Measurements from ENCODE around the gene CXADR.
"Not testable (repeated sequence)": the region's sequence is repeated elsewhere in the genome, so short reads cannot be mapped to it uniquely, and the experiment has no call there.

Gene CXADR

DNA sequence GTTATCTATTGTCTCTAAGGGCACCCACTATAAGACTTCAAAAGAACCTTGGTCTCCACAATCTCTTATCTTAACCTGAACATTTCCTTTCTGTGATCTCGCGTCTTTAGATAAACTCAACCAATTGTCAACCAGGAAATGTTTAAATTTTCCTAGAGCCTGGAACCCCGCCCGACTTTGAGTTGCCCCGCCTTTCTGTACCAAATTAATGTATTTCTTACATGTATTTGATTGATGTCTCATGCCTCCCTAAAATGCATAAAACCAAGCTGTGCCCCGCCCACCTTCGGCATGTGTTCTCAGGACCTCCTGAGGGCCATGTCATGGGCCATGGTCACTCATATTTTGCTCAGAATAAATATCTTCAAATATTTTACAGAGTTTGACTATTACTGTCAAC lies 5.9 kb upstream of the CXADR start:
- DNase-seq, result no peak

DNA sequence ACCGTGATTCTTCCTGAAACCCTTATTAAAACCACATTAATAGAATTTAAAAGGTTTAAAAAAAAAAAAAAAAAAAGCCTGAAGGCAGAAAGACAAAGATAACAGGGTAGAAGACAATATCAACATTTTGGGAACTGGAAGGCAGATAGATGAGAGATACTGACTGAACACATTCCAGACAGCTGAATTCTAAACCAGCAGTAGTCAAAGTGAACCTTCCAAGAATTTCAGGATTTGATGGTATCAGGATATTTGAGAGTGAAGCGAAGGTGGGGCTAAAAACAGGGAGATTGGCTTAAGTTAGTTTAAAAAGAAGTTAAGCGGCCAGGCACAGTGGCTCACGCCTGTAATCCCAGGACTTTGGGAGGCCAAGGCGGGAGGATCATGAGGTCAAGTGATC lies 5.3 kb upstream of the CXADR start:
- no peak for DNase-seq

DNA sequence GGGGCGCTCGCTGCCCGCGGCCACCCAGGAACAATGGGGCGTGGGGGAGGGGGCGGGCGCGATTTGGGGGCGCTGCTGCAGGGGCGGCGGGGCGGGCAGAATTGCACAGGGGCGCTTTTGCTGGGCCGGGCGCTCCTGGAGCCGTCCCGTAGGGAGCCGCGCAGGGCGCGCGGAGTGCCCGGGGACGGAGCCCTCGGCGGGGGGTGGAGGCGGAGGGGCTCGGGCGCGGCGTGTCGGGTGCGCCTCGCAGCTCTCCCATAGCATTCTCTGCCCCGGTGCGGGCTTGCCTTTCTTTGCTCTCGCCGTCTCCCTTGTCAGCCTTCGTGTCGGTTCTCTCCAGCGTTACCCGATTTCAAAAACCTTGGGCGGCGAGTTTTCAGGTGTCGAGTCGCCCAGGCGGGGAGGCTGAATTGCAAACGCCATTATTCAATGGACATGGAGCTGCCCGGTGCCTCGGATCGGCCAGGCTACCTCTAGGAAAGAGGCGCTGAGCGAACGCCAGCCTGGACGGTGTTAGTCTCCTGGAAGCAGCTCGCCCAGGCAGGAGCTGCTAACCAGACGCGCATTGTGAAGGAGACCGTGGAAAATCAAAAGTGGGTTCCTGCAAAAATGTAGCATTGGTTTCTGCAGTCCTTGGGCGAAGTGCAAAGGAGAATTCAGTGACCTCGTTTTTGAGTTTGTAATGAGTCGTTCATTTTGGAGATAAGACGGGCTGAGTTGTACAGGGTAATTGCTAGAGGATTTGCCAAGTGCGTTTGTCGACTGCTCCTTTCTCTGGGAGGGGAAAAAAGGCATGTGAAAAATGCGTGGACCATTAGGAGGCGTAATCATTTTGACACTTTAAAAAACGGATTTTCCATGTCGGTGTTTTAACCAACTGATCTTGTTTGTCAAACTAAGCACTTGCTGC lies 626 bp downstream of the CXADR start:
- peak; percentile 14 to 15 for DNase-seq

DNA sequence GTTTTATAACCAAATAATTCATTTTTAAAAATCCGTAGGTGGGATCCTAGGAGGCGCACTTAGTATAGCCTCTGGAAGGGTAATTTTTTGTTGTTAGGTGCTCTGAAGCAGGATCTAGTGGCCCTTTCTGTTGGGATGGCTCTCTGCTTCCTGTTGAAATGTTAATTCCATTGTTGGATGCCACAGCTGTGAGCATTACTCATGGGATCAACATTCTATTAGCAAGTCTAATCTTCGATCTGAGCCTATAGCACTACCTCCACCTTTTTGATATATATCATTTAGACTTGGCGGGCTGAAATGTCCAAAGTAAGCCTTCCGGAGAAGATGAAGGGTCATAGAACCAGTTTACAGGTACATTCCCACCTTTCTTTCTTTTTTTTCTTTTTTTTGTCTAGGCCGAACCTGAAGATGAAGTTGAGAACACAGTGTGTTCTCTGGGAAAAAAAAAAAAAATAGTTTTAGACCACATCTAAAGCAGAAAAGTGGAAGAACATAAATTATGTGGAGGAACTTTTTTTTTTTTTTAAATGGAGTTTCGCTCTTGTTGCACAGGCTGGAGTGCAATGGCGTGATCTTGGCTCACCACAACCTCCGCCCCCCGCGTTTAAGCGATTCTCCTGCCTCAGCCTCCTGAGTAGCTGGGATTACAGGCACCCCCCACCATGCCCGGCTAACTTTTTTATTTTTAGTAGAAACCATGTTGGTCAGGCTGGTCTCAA lies 1.4 kb downstream of the CXADR start:
- DNase-seq, result no peak

DNA sequence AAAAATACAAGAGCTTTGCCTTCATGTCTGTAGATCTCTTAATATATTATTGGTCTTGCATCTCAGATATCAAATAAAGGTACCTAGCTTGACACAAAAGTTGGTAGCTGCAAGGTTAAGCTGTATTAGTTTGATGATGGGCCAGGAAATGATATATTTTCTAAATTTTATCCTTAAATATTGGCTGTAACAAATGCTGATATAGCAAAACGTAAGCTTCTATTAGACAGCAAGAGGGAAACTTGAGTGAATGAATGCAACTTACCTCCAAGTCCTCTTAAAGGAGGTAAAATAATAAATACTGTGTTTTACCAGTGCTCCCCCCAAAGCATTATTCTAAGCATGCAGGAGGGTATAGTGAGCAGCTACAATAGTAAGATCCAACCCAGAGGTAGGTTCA lies 4.2 kb downstream of the CXADR start:
- not testable (repeated sequence) for DNase-seq

DNA sequence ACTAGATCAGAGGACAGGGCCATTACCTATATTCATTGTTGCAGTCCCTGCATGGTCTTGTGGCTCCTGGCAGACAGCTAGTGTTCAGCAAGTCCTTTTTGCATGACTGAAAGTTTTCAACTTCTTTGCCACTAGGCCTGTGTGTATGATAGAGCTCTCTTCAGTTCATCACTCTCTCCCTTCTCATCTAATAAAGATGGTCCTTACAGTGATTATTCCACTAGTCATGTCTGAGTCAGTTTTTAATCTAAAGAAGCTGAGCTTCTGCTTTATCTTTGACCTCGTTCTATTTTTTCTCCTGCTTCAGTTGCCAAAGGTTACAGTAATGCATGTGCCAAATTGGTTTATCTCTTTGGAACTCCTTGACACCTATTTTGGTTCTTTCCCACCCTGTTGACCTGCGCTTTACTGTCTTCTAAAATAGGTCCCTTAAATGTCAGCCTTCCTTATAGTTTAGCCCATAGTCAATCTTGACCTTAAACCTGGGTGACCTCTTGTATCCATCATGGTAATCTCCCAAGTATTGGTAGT lies 6.4 kb downstream of the CXADR start:
- DNase-seq, result no peak

DNA sequence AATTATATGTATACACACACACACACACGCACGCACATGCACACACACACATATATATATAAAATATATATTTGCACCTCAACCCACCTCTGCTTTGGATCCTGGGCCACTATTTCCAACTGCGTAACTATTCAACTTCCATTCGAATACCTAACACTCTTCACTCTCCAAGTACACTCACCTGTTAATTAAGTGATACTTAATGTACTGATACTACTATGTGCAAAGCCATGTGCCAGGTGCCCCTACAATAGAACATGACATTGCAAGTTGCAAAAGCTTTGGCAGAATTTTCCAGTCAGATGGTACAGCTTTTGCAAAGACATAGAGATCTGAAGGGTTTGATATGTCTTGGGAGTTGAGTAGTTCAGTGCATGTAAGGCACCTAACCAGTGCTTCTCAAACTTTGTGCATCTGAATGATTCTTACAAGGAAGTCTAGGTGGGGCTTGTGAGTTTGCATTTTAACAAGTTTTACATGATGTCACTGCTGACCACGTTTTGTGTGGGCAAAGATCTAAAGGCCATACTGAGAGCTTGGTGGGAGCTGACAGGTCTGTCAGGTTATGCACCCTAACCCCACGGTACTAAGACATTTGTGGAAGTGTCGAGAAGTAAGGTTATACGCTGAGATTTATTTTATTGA lies 7.2 kb downstream of the CXADR start:
- DNase-seq, result no peak

DNA sequence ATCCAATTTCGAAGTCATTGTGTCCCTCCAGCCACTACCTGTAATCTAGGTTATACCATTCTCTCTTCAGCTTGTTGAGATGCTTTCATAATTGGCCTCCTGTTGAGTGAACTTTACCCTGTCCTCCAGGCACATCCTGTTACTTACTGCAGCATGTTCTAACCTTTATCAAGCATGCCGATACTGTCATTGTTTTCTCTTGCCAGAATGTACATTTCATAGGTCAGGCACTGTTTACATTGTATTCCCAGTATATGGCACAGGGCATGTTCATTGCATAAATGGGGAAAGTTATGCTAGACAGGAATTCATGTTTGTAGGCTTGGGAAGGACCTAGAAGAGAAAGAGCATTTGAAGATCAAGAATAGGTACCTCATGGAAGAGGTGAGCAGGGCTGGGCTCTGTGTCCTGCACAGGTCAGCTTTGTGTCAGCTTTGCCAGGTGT lies 10.2 kb downstream of the CXADR start:
- DNase-seq, result no peak

DNA sequence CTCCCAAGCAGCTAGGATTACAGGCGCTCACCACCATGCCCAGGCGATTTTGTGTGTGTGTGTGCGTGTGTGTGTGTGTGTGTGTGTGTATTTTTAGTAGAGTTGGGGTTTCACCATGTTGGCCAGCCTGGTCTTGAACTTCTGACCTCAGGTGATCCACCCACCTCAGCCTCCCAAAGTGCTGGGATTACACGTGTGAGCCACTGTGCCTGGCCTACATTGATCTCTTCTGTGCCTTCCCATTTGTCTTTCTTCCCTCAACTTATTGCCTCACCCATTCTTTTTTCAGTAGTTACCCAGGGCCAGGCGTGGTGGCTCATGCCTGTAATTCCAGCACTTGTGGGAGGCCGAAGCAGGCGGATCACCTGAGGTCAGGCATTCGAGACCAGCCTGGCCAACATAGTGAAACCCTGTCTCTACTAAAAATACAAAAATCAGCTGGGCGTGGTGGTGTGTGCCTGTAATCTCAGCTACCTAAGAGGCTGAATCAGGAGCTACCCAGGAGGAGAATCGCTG lies 11.2 kb downstream of the CXADR start:
- DNase-seq, result not testable (repeated sequence)

DNA sequence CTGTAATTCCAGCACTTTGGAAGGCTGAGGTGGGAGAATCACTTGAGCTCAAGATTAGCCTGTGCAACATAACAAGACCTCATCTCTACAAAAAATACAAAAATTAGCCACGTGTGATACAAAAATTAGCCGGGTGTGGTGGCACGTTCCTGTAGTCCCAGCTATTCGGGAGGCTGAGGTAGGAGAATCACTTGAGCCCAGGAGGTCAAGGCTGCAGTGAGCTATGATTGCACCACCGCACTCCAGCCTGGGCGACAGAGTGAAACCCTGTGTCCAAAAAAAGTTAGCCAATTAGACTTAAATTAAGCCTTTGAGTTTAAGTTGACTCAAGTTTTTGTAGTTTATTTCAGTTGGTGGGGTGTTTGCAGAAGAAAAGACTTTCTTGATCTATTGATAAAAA lies 11.8 kb downstream of the CXADR start:
- DNase-seq, result no peak

DNA sequence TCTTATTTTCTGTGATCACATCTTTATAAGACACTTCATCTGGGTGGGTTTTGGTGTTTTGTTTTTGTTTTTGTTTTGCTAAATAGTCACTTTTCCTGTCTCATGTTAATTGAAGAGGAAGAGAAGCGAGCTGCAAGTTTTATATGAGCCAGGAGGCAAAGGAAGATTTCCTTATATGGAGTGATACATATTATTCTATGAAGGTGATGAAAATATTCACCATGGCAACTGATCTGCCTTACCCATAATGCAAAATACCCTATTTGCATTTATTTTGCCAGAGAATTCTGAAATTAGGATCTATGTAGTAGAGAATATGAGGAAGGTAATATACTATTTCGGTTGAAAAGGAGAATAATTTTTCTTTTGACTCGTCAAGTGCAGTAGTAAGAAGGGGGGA lies 13.9 kb downstream of the CXADR start:
- DNase-seq, result no peak

DNA sequence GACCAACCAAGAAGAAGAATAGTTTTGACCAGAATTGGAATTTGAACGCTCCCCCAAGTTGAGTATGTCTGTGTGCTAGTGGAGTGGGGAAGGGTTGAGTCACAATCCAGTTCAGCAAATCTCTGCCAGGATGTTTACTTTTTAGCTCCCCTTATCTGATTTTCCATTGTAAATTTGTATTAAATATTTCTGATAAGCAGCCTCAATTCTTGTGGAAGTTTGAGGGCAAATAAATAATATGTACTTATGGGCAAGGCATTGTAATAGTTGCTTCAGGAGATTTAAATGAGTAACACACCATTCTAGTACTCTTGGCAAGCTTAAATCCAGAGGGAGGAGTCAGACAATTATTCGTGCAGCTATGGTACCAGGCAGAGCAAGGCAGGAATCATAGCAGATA lies 14.4 kb downstream of the CXADR start:
- no peak for DNase-seq

DNA sequence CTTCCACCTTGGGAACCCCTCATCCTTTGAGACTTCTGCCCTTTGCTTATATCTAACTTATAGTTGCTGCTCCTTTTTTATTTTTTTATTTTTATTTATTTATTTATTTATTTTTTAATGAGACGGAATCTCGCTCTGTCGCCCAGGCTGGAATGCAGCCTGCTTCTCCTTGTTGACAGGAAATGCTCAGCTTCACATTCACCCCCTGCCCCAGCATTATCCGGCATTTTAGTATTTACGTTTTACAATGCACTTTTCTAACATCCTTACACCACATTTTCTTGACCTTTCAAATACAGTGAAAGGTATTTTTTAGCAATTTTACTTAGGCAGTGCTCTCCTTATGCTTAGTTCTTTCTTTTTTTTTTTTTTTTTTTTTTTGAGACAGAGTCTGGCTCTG lies 14.9 kb downstream of the CXADR start:
- no peak for DNase-seq

DNA sequence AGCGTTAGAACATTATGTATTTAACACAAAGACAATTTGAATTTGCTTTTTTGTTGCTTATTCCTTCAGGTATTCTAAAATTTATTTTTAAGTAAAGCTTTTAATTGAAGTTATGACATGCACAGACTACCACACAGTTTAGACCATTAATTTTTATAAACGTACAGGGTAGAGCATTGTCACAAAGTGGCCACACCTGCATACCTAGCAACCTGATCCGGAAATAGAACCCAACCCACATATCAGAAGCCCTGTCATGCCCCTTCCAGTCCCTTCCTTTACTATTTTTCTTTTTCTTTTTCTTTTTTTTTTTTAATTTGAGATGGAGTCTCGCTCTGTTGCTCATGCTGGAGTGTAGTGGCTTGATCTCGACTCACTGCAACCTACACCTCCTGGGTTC lies 16.8 kb downstream of the CXADR start:
- DNase-seq, result no peak

DNA sequence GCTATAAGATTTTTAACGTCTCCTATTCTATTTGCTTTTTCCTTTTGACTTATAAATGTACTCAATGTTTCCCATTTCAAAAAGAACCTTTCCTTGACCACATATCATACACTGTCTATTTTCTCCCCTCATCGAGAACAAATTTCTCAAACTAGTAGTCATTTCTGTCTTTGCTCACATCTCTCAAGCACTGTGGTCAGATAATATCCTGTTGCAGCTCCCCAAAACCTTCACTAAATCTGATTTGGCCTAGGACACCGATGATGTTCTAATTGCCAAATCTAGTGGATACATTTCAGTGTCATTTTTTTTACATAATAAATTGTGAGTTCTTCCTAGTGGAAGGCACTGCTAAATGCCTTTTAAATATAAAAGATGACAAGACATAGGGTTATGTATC lies 19.4 kb downstream of the CXADR start:
- no peak for DNase-seq

DNA sequence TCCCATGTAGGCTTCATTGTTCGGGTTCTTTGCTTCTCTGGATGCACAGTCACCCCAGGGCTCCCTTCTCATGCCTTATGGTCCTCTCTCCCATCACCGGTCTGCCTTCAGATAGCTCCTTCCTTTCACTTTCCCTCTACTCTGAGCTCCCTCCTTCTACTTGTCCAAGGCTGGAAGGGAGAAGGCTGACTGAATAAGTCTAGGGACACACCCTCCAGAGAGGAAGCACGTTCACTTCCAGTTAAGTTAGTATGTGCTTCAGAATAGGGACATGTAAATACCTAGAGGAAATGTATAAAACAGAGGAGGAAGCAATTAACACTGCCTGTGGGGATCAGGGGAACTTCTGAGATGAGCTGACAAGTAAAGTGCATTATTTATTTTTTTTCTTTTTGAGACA lies 23.5 kb downstream of the CXADR start:
- DNase-seq, result no peak

DNA sequence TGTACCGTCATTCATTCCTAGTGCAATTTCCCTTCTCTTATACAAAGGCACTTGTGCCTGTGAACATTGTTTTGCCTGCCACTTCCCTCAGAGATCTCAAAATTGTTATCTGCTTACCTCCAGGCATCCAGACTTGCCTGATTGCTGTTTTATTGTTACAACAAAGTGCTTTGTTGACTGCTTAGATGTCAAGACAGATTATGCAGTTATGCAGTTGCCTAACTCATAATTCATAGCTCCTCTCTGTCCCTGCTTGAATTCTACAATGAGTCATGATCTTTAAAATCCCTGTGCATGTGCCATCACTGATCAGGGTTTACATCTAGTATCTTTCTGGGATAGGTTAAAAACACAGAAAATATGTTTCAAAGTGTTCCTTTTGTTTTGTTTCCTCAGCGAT lies 24.5 kb downstream of the CXADR start:
- no peak for DNase-seq

DNA sequence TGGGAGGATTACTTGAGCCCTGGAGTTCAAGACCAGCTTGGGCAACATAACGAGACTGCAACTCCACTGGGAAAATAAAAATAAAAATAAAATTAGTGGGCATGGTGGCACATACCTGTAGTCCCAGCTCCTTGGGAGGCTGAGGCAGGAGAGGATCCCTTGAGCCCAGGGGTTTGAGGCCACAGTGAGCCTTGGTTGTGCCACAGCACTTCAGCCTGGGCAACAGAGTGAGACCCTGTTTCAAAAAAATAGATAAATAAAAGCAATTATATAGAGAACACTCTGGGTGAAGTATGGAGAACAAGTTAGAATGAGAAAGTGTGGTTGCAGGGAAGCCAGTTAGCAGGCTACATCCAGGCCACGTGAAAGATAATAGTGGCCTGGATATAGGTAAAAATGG lies 25.7 kb downstream of the CXADR start:
- no peak for DNase-seq

DNA sequence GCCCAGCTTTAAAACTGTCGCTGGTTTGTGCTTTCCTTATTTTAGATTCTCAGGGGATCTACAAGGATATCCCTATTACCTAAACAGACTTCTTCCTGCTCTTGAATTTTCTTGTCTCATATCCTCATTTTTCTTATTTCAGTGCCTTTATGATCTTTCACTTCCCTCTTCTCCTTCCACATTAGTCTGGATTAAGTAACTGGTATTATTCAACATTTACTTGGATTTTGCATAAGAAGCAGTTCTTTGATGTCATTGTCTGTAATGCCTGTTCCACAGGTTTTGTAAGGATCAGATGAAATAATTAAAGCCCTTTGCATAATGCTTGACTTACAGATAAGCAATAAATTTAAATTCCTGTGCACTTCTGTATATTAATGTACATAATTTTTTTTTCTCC lies 26.5 kb downstream of the CXADR start:
- no peak for DNase-seq

DNA sequence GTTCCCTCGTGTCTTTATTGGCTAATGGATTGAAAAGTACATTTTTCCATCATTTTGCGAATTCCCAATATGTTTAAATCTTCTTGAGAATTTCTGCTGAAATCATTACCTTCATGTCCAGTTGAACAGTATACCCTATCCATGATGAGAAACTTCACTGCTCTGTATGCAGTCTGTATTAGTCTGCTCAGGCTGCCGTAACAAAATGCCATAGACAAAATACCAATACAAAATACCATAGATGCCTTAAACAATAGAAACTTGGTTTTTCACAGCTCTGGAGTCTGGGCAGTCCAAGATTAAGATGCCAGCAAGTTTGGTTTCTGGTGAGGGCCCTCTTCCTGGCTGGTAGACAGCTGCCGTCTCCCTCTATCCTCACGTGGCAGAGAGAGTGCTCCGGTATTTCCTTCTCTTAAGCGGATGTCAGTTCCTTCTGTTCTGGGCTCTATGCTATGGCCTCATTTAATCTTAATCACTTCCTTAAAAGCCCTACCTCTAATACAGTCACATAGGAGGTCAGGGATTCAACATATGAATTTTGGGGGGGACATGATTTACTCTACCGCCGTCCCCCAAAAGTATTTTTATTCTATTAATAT lies 27.0 kb downstream of the CXADR start:
- no peak for DNase-seq

DNA sequence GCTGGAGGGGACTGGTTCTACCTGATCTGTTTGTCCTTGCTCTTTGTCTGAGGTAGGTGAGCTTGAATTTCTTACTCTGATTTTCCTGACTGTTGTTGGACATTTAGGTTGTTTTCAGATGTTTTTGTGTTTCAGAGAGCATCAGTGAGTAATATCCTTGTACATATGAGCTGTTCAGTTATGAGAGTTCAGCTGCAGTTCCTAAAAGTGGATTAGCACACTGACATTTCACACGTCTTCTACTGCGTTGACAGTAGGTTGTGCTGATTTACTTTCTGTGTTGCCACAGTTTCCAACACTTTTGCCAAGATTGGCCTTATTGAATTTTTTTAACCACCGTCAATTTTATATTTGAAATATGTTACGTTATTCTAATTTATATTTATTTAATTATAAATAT lies 27.7 kb downstream of the CXADR start:
- DNase-seq, result no peak

DNA sequence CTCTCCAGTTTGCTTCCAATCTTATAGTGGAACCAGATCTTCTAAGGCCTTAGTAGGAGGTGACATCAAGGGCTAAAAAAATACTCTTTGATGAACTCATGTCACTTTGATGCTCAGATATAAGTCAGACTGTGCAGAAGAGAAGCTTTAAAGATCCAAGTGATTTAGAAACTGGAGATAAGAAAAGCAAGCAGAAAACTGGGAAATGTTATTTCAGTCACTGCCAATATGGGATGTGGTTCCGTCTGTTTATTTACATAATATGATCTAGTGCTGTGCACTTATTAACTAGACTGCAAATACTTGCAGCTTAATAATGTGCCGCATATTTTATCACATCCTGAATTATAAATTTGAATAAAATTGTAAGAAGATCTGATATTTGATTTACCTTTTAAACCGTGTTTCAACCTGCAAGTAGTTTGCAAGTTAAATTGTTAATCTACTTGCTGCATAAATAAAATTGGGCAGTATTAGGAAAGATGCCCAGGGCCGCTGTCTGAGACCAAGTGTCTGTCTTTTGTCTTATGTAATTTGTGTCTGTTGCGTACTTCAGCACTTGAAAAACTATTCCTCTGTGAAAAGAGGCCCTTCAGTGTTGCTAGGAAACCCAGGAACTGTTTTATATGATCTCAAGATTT lies 29.6 kb downstream of the CXADR start:
- DNase-seq, result no peak

Measured in activated CD4-positive, alpha-beta T cell treated with anti-CD3 and anti-CD28 coated beads for 4 hours (primary cell).